K562 (cell line): ENCODE data around the gene ECM2. TPM values are rescaled to one million over a fixed set of nuclear protein-coding genes. Genes with fewer than 3 reads are reported as not detected.
A peak's percentile ranks its signal among the peaks of the same experiment; 100 is the strongest.

ENCODE experiments used
- CBX3 ChIP-seq, 2 experiments: IDR thresholded peaks; 1 replicate in 1 of 2; 2 replicates in 1 of 2; pipeline ENCODE4 v1.6.1; 2012; ENCODE audit warnings: inconsistent platforms in 2 of 2, low read length in 2 of 2, borderline replicate concordance in 1 of 2, control low read depth in 1 of 2
- CEBPG ChIP-seq, 3 experiments: fragments of 200-800 bp in 1 of 3; sonication (Bioruptor generic) in 1 of 3; sonication (generic) in 1 of 3; formaldehyde crosslinking in 1 of 3; IDR thresholded peaks in 2 of 3; conservative IDR thresholded peaks in 1 of 3; 2 replicates each; pipeline versions ENCODE4 v1.6.1 to v1.8.0; 2016 to 2022; ENCODE audit warnings: missing compliant biosample characterization in 2 of 3, missing genetic modification characterization in 2 of 3, mild to moderate bottlenecking in 1 of 3, missing genetic modification reagents in 1 of 3
- CHAMP1 ChIP-seq: fragments of 450-650 bp; IDR thresholded peaks from 2 replicates; pipeline ENCODE4 v1.6.1; 2016; ENCODE audit warnings: mild to moderate bottlenecking
- HMBOX1 ChIP-seq: sonication (generic); IDR thresholded peaks from 2 replicates; pipeline ENCODE4 v1.6.1; 2016
- RCOR1 ChIP-seq, 2 experiments: IDR thresholded peaks; 2 replicates each; pipeline ENCODE4 v1.6.1; 2012; ENCODE audit warnings: low read depth in 2 of 2, low read length in 2 of 2, borderline replicate concordance in 1 of 2, improper control_type of control experiment in 1 of 2
- SMARCA4 ChIP-seq: fragments of 450-650 bp; IDR thresholded peaks from 2 replicates; pipeline ENCODE4 v1.6.1; 2016
- polyA plus RNA-seq, 8 experiments: library from polyadenylated mRNA; depleted of rRNA in 4 of 8; stranded (reverse) in 5 of 8; unstranded in 3 of 8; fragments of >200 nt; fragmentation: Nextera tagmentation in 2 of 8; fragmentation: Illumina TruSeq in 1 of 8; extraction: Ambion mirVana in 2 of 8; extraction: Trizol in 1 of 8; gene quantifications; 2 replicates each; pipeline versions ENCODE4 v1.2.1 to v1.2.3, GENCODE V29; 2011 to 2014; ENCODE audit warnings: inconsistent platforms in 1 of 8, missing spikeins in 1 of 8
- total RNA-seq, 7 experiments: library from RNA; depleted of rRNA in 6 of 7; stranded (reverse); fragments of >200 nt in 6 of 7; fragmentation: Illumina TruSeq in 2 of 7; extraction: Trizol in 2 of 7; gene quantifications; 2 replicates each; pipeline versions ENCODE4 v1.2.1 to v1.2.3, GENCODE V29; 2011 to 2021; ENCODE audit warnings: low replicate concordance in 1 of 7

The ECM2 gene
- total and polyA plus RNA-seq, 9 of the 15 experiments (the other 6 are each of a cell fraction or from before 2014, with no cell fraction given), result 0.03 to 0.07 TPM; not detected in 7

- TF ChIP-seq RCOR1 (IDR thresholded peaks at IDR 0.05; ENCODE audit: borderline replicate concordance in 1 of 2, low read depth in 2 of 2, low read length in 2 of 2) (peak in 1 of 2 experiments; percentile 38; a peak in 1 of 4 replicates), CBX3 (IDR thresholded peaks at IDR 0.05; ENCODE audit: borderline replicate concordance in 1 of 2, low read length in 2 of 2) (0 out of 3 replicates have a peak, but pooled peaks of 1 of the 2 experiments have one; percentile 16), SMARCA4 (peak; percentile 15; the same call in 1 of the 2 replicates), CHAMP1 (peak; percentile 61; the same call in 1 of the 2 replicates), CEBPG (CRISPR knock-in tag; IDR thresholded peaks at IDR 0.05) (no peak), CEBPG (tag; conservative IDR thresholded peaks at IDR 0.05 in 1 of 2, IDR thresholded peaks at IDR 0.05 in 1 of 2) (no peak), HMBOX1 (peak; percentile 94)
These were observed 12.5 kb downstream of the ECM2 start (continued) for GRCh38 chr9:92522983-92523970.
